22Rv1 (cell line): ENCODE results near the gene CHPF.

Experiments used
- H3K27ac ChIP-seq: fragments of 450-650 bp; 2 replicates; pipeline ENCODE4 v1.5.1; 2017
- CTCF ChIP-seq: fragments of 450-650 bp; IDR thresholded peaks from 2 replicates; pipeline ENCODE4 v1.5.1; 2017; ENCODE audit warnings: mild to moderate bottlenecking
- ZFX ChIP-seq: fragments of 450-650 bp; IDR thresholded peaks from 2 replicates; pipeline ENCODE4 v1.6.1; 2017; ENCODE audit warnings: antibody characterized with exemption, borderline replicate concordance

CHPF gene

GRCh38 chr2:219539926-219540678 lies 3.5 kb downstream of the CHPF start:
- no peak overlapping the region for H3K27ac ChIP-seq
- no peak for TF ChIP-seq CTCF
- TF ChIP-seq ZFX: no peak

- no peak overlapping the region for H3K27ac ChIP-seq
- TF ChIP-seq CTCF: no peak
- TF ChIP-seq ZFX: no peak
Observed at GRCh38 chr2:219538956-219539788, 4.4 kb downstream of the CHPF start.

GRCh38 chr2:219538504-219538951 lies 5.1 kb downstream of the CHPF start:
- TF ChIP-seq CTCF (no peak), ZFX (no peak)
- no peak overlapping the region for H3K27ac ChIP-seq

GRCh38 chr2:219537657-219538488 lies 5.7 kb downstream of the CHPF start:
- no peak overlapping the region for H3K27ac ChIP-seq
- TF ChIP-seq ZFX (no peak), CTCF (0 out of 2 replicates have a peak, but pooled peaks have one; percentile 14)

GRCh38 chr2:219536967-219537366 lies 6.6 kb downstream of the CHPF start:
- H3K27ac ChIP-seq: no peak overlapping the region
- TF ChIP-seq CTCF: no peak
- TF ChIP-seq ZFX: no peak

- H3K27ac ChIP-seq: no peak overlapping the region
- TF ChIP-seq ZFX (no peak), CTCF (no peak)
Observed at GRCh38 chr2:219536425-219536824, 7.2 kb downstream of the CHPF start.
